ENCODE data around the gene MVB12A. TPM values are rescaled to one million over a fixed set of nuclear protein-coding genes. Genes with fewer than 3 reads are reported as not detected.

The MVB12A gene
- 36.7 and 38.1 TPM in 2 replicates for total RNA-seq

GRCh38 chr19:17419621-17420474 is at the start of gene MVB12A:
Gene MVB12A (plus strand): TSS chr19:17420047. CDS start chr19:17420136, 89 bp downstream.

GRCh38 chr19:17376935-17377600 is 42.8 kb upstream of the MVB12A start, which contains the start of gene PLVAP:
Gene PLVAP (minus strand): TSS chr19:17377342. CDS start chr19:17377288, 54 bp downstream.

GRCh38 chr19:17393914-17394313 is 25.9 kb upstream of the MVB12A start, which contains the start of gene CCDC194:
Gene CCDC194 (minus strand): TSS chr19:17394196. CDS start chr19:17394158, 38 bp downstream.

GRCh38 chr19:17405250-17406045 is 14.4 kb upstream of the MVB12A start, which contains the start of gene BST2:
Gene BST2 (minus strand): TSS chr19:17405630. CDS start chr19:17405575, 55 bp downstream.

GRCh38 chr19:17448131-17448967 is 28.5 kb downstream of the MVB12A start, which contains the start of gene TMEM221:
Gene TMEM221 (minus strand): TSS chr19:17448668. CDS start chr19:17448462, 206 bp downstream.

GRCh38 chr19:17460372-17461230 is 40.8 kb downstream of the MVB12A start, which contains the start of gene NXNL1:
Gene NXNL1 (minus strand): TSS chr19:17460926. CDS start chr19:17460869, 57 bp downstream.

GRCh38 chr19:17470068-17470841 is 50.4 kb downstream of the MVB12A start, which contains the start of gene SLC27A1:
Gene SLC27A1 (plus strand): TSS chr19:17470524. CDS start chr19:17470541, 17 bp downstream.

Other genes with a start within 250 kb of the MVB12A start
- 20.7 and 35.5 TPM in 2 replicates for gene USE1, start 204.7 kb upstream of the MVB12A start, total RNA-seq
- 1.8 and 5.0 TPM in 2 replicates for gene OCEL1, start 193.8 kb upstream of the MVB12A start, total RNA-seq
- 48.8 and 51.2 TPM in 2 replicates for gene NR2F6, start 174.1 kb upstream of the MVB12A start, total RNA-seq
- gene USHBP1, start 155.3 kb upstream of the MVB12A start, total RNA-seq, result under 0.01 TPM in 1 of 2 replicates, not detected in the other
- 80.6 and 96.4 TPM in 2 replicates for gene BABAM1, start 152.6 kb upstream of the MVB12A start, total RNA-seq
- gene ANKLE1, start 138.1 kb upstream of the MVB12A start, total RNA-seq, result 0.44 and 1.00 TPM in 2 replicates
- 10.8 and 20.4 TPM in 2 replicates for gene ABHD8, start 116.6 kb upstream of the MVB12A start, total RNA-seq
- 33.4 and 35.2 TPM in 2 replicates for gene MRPL34, start 114.2 kb upstream of the MVB12A start, total RNA-seq
- gene DDA1, start 110.5 kb upstream of the MVB12A start, total RNA-seq, result 16.2 and 25.8 TPM in 2 replicates
- 5.4 and 6.3 TPM in 2 replicates for gene ANO8, start 85.2 kb upstream of the MVB12A start, total RNA-seq
- 16.9 and 27.0 TPM in 2 replicates for gene GTPBP3, start 82.5 kb upstream of the MVB12A start, total RNA-seq
- gene PLVAP, start 42.7 kb upstream of the MVB12A start, total RNA-seq, result 0.22 and 0.50 TPM in 2 replicates
- not detected in 2 replicates for gene CCDC194, start 25.9 kb upstream of the MVB12A start, total RNA-seq
- gene BST2, start 14.4 kb upstream of the MVB12A start, total RNA-seq, result 0.77 and 2.1 TPM in 2 replicates
- 0.25 TPM in 1 of 2 replicates, not detected in the other for gene TMEM221, start 28.6 kb downstream of the MVB12A start, total RNA-seq
- not detected in 2 replicates for gene NXNL1, start 40.9 kb downstream of the MVB12A start, total RNA-seq
- gene SLC27A1, start 50.5 kb downstream of the MVB12A start, total RNA-seq, result 15.6 and 41.9 TPM in 2 replicates
- gene PGLS, start 91.6 kb downstream of the MVB12A start, total RNA-seq, result 38.1 and 64.4 TPM in 2 replicates
- 102 and 118 TPM in 2 replicates for gene COLGALT1, start 135.6 kb downstream of the MVB12A start, total RNA-seq